ENCODE results near the gene ANKRD17.
"Not testable (repeated sequence)": the region's sequence is repeated elsewhere in the genome, so short reads cannot be mapped to it uniquely, and the experiment has no call there.

The ANKRD17 gene

DNA sequence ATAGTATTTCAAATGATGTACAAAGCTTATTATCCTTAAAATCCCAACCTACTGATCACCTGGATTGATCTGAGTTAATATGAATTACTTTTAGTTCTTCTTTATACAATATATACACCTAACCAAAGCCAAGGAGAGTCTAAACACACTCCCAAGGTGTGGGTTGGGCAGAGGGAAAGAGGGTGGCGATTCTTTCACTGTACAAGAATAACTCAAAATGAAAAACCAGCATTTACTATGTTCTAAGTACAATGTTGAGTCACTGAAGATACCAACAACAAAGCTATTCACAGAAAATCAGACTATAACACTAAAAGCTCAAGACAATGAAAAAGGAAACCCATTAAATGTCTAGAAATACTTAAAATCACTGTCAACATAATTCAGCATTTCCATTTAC is 46.6 kb downstream of the ANKRD17 start:
- in situ Hi-C loops (cut with MboI; ENCODE audit: low sequenced_read_pairs), result no loop called here

GRCh38 chr4:73208376-73208775 is 50.2 kb downstream of the ANKRD17 start:
- in situ Hi-C loops (cut with MboI; ENCODE audit: low sequenced_read_pairs), result no loop called here

GRCh38 chr4:73206236-73206635 is 52.4 kb downstream of the ANKRD17 start:
- in situ Hi-C loops (cut with MboI; ENCODE audit: low sequenced_read_pairs), result no loop called here

DNA sequence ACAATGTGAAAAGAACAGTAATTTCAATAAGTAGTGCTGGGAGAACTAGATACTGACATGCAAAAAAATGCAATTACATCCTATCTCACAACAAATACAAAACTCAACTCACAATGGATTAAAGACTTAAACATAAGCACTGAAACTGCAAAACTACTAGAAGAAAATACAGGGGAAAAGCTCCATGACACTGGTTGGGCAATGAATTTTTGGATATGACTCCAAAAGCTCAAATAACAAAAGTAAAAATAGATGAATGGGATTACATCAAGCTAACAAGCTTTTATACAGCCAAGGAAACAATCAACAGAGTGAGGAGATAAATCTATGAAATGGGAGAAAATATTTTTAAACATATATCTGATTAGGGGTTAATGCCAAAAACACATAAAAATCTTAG is 53.1 kb downstream of the ANKRD17 start:
- in situ Hi-C loops (cut with MboI; ENCODE audit: low sequenced_read_pairs), result no loop called here

GRCh38 chr4:73203976-73204375 is 54.6 kb downstream of the ANKRD17 start:
- in situ Hi-C loops (cut with MboI; ENCODE audit: low sequenced_read_pairs), result not testable (repeated sequence)

DNA sequence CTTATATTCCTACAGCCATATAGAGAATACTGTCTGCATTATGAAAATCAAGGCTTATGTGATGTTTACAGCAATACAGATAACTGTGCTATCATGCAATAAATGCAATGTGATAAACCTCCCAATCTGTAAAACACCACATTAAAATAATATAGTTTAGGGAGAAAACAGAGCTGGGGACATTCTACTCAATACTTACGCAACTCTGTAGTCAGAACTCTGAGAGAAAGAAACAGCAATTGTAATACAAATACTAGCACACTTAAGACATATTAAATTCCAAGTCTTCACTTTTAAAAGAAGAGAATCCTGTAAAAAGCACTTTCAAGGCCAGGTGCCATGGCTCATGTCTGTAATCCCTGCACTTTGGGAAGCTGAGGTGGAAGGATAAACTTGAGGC is 61.4 kb downstream of the ANKRD17 start:
- in situ Hi-C loops (cut with MboI; ENCODE audit: low sequenced_read_pairs), result no loop called here

DNA sequence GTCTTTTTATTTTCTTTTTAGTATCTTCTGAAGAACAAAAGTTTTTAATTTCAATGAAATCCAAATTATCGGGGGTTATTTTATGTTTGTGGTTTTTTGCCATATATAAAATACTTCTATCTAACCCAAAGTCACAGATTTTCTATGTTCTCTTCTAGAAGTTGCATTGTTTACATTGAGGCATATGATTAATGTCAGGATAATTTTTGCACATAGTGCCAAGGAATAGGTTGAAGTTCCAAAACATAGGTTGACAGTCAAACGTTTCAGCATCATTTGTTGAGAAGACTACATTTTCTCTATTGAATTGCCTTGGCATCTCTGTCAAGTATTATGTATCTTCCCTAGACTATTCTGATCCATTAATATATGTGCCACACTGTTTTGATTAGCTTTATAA is 64.5 kb downstream of the ANKRD17 start:
- in situ Hi-C loops (cut with MboI; ENCODE audit: low sequenced_read_pairs), result no loop called here

DNA sequence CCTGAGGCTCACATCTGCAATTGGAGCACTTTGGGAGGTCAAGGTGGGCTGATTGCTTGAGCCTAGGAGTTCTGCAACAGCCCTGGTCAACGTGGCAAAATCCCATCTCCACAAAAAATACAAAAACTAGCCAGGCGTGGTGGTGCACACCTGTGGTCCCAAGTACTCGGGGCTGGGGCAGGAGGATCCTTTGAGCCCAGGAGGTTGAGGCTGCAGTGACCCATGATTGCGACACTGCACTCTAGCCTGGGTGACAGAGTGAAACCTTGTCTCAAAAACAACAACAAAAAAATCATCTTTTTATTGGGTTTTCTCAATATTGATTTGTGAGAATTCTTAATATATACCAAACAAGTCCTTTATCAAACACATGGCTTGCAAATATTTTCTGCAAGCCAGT is 64.9 kb downstream of the ANKRD17 start:
- in situ Hi-C loops (cut with MboI; ENCODE audit: low sequenced_read_pairs), result no loop called here

DNA sequence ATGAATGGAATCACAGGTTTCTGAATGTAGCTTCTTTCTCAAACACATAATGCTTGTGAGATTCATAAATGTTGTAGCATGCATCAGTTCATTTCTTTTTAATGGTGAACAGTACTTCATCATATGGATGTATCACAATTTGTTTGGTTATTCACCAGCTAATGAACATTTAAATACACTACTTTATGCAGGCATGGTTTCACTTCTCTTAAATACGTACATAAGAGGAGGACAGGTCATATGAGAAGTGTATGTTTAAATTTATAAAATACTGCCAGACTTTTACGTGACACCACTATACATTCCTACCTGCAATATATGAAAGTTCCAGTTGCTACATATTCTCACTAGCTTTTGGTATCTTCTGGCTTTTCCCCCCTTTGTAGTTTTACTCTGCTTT is 65.4 kb downstream of the ANKRD17 start:
- in situ Hi-C loops (cut with MboI; ENCODE audit: low sequenced_read_pairs), result no loop called here

GRCh38 chr4:73189274-73189810 is 69.3 kb downstream of the ANKRD17 start:
- in situ Hi-C loops (cut with MboI; ENCODE audit: low sequenced_read_pairs), result no loop called here

- in situ Hi-C loops (cut with MboI; ENCODE audit: low sequenced_read_pairs), result no loop called here
These were observed 71.3 kb downstream of the ANKRD17 start for GRCh38 chr4:73187325-73187724.

- in situ Hi-C loops (cut with MboI; ENCODE audit: low sequenced_read_pairs), result no loop called here
These were observed 72.7 kb downstream of the ANKRD17 start for GRCh38 chr4:73185903-73186302.

DNA sequence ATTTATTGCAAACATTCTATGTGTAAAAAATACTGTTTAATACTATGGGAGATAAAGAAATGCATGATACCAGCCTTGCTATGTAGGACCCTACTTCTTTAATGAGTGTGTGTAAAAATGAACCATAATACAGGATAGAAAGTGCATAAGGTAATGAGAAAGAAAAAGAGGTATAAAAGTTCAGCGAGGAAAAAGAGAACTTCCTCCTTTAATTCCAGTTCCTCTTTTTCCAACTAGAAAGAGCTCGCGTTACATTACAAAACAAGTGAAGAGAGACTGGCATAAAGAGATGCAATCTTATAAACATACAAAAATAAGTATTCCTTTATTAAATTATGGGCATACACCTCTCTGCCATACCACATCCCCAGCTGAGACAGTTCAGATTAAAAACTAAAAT is 77.4 kb downstream of the ANKRD17 start:
- in situ Hi-C loops (cut with MboI; ENCODE audit: low sequenced_read_pairs), result no loop called here

- in situ Hi-C loops (cut with MboI; ENCODE audit: low sequenced_read_pairs), result no loop called here
These were observed 80.2 kb downstream of the ANKRD17 start for GRCh38 chr4:73178389-73178788.

DNA sequence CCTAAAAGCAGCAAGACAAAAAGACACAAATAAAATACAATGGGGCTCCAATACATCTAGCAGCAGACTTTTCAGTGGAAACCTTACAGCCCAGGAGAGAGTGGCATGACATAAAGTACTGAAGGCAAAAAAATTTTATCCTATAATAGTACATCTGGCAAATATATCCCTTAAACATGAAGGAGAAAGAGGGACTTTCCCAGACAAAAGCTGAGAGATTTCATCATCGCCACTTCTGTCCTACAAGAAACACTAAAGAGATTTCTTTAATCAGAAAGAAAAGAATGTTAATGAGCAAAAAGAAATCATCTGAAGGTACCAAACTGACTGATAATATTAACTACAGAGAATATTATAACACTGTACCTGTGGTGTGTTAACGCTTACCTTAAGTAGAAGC is 86.4 kb downstream of the ANKRD17 start:
- in situ Hi-C loops (cut with MboI; ENCODE audit: low sequenced_read_pairs), result no loop called here

- in situ Hi-C loops (cut with MboI; ENCODE audit: low sequenced_read_pairs), result no loop called here
These were observed 87.9 kb downstream of the ANKRD17 start for GRCh38 chr4:73170518-73171198.

- in situ Hi-C loops (cut with MboI; ENCODE audit: low sequenced_read_pairs), result no loop called here
These were observed 92.4 kb downstream of the ANKRD17 start for GRCh38 chr4:73166212-73166611.

- in situ Hi-C loops (cut with MboI; ENCODE audit: low sequenced_read_pairs), result no loop called here
These were observed 96.9 kb downstream of the ANKRD17 start for GRCh38 chr4:73161527-73162185.

- in situ Hi-C loops (cut with MboI; ENCODE audit: low sequenced_read_pairs), result no loop called here
These were observed 102.2 kb downstream of the ANKRD17 start for GRCh38 chr4:73156394-73156793.

GRCh38 chr4:73152893-73153292 is 105.7 kb downstream of the ANKRD17 start:
- in situ Hi-C loops (cut with MboI; ENCODE audit: low sequenced_read_pairs), result no loop called here

- in situ Hi-C loops (cut with MboI; ENCODE audit: low sequenced_read_pairs), result no loop called here
These were observed 115.5 kb downstream of the ANKRD17 start for GRCh38 chr4:73142995-73143547.

DNA sequence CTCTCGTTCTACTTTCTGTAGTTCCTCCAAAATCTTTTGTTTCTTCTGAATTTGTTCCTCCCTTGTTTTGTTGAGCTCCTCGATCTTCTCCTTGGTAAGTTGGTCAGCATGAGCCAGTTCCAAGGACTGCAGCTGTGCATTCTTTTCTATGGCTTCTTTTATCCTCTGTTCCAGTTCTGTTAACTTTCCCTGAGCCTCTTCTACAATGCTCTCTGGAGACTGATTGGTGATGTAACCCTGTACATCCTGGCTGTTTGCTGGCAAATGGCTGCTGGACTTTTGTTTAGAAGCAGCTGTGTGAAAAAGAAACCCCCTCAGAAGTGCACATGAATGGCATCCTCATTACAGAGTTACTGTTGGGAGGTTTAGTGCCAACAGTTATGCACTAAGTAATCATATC is 118.6 kb downstream of the ANKRD17 start:
- in situ Hi-C loops (cut with MboI; ENCODE audit: low sequenced_read_pairs), result no loop called here

Data from HL-60/S4 treated with retinoic acid at 250 ng/mL for 4 days and 3 days (cell line).